HepG2 (cell line): ENCODE data around the gene NRN1L. TPM values are rescaled to one million over a fixed set of nuclear protein-coding genes. Genes with fewer than 3 reads are reported as not detected.

ENCODE experiments used
- HCFC1 ChIP-seq: fragments of 150-350 bp; IDR thresholded peaks from 2 replicates; pipeline ENCODE4 v1.6.1; 2014; ENCODE audit warnings: low read depth, low read length
- HNRNPL ChIP-seq: fragments of 200-400 bp; formaldehyde crosslinking; IDR thresholded peaks from 2 replicates; pipeline ENCODE4 v1.6.1; 2017; ENCODE audit warnings: mild to moderate bottlenecking, low read depth, low read length
- IKZF1 ChIP-seq: fragments of 450-650 bp; IDR thresholded peaks from 2 replicates; pipeline ENCODE4 v1.7.1; 2016
- IRF9 ChIP-seq: sonication (generic); formaldehyde crosslinking; IDR thresholded peaks from 2 replicates; pipeline ENCODE4 v1.8.0; 2022; ENCODE audit warnings: missing genetic modification reagents, mild to moderate bottlenecking, borderline replicate concordance
- KLF6 ChIP-seq: IDR thresholded peaks from 2 replicates; pipeline ENCODE4 v1.8.0; 2016; ENCODE audit warnings: missing biosample characterization, missing genetic modification reagents
- NFIC ChIP-seq: IDR thresholded peaks from 2 replicates; pipeline ENCODE4 v1.6.1; 2012; ENCODE audit warnings: mild to moderate bottlenecking, low read length, inconsistent platforms
- NONO ChIP-seq, 2 experiments: fragments of 450-650 bp in 1 of 2; sonication (generic) in 1 of 2; formaldehyde crosslinking in 1 of 2; IDR thresholded peaks in 1 of 2; conservative IDR thresholded peaks in 1 of 2; 2 replicates each; pipeline versions ENCODE4 v1.6.1 to v1.8.0; 2017 to 2022; ENCODE audit warnings: mild to moderate bottlenecking in 1 of 2, missing genetic modification reagents in 1 of 2, moderate library complexity in 1 of 2
- RBAK ChIP-seq: sonication (generic); formaldehyde crosslinking; IDR thresholded peaks from 2 replicates; pipeline ENCODE4 v1.5.1; 2020; ENCODE audit warnings: mild to moderate bottlenecking, missing genetic modification reagents
- REL ChIP-seq: sonication (generic); formaldehyde crosslinking; conservative IDR thresholded peaks from 2 replicates; pipeline ENCODE4 v1.8.0; 2022; ENCODE audit warnings: mild to moderate bottlenecking, missing genetic modification reagents, moderate library complexity
- TGIF2 ChIP-seq: IDR thresholded peaks from 2 replicates; pipeline ENCODE4 v1.6.1; 2016; ENCODE audit warnings: control low read depth, missing compliant biosample characterization
- ZBTB38 ChIP-seq: sonication (generic); formaldehyde crosslinking; IDR thresholded peaks from 2 replicates; pipeline ENCODE4 v1.5.1; 2020; ENCODE audit warnings: mild to moderate bottlenecking, missing genetic modification reagents
- ZNF101 ChIP-seq: sonication (generic); formaldehyde crosslinking; IDR thresholded peaks from 2 replicates; pipeline ENCODE4 v1.4.0; 2020; ENCODE audit warnings: mild to moderate bottlenecking, low read depth, missing genetic modification reagents, borderline replicate concordance
- ZNF263 ChIP-seq: sonication (generic); formaldehyde crosslinking; IDR thresholded peaks from 2 replicates; pipeline ENCODE4 v1.4.0; 2020; ENCODE audit warnings: missing genetic modification reagents
- ZNF282 ChIP-seq: fragments of 450-650 bp; IDR thresholded peaks from 2 replicates; pipeline ENCODE4 v1.6.1; 2018; ENCODE audit not compliant: partially characterized antibody
- ZNF382 ChIP-seq: sonication (generic); formaldehyde crosslinking; IDR thresholded peaks from 2 replicates; pipeline ENCODE4 v1.5.0; 2020; ENCODE audit warnings: missing genetic modification reagents, mild to moderate bottlenecking, borderline replicate concordance
- ZNF569 ChIP-seq: sonication (generic); formaldehyde crosslinking; IDR thresholded peaks from 2 replicates; pipeline ENCODE4 v1.5.0; 2020; ENCODE audit warnings: mild to moderate bottlenecking, missing genetic modification reagents, moderate library complexity, borderline replicate concordance
- ZNF589 ChIP-seq: sonication (generic); formaldehyde crosslinking; conservative IDR thresholded peaks from 2 replicates; pipeline ENCODE4 v1.8.0; 2022; ENCODE audit warnings: mild to moderate bottlenecking, moderate library complexity, missing genetic modification reagents
- ZNF605 ChIP-seq: sonication (generic); formaldehyde crosslinking; IDR thresholded peaks from 2 replicates; pipeline ENCODE4 v1.8.0; 2022; ENCODE audit warnings: mild to moderate bottlenecking, missing genetic modification reagents
- ZSCAN5A ChIP-seq: sonication (generic); formaldehyde crosslinking; IDR thresholded peaks from 2 replicates; pipeline ENCODE4 v1.8.0; 2022; ENCODE audit warnings: mild to moderate bottlenecking, missing genetic modification reagents, borderline replicate concordance
- polyA plus RNA-seq, 8 experiments: library from polyadenylated mRNA; depleted of rRNA in 3 of 8; stranded (reverse) in 7 of 8; unstranded in 1 of 8; fragments of >200 nt; fragmentation: Illumina TruSeq in 4 of 8; extraction: Trizol in 4 of 8; gene quantifications; 2 replicates each; pipeline versions ENCODE4 v1.2.1 to v1.2.3, GENCODE V29; 2011 to 2016; ENCODE audit warnings: low read depth in 4 of 8, missing spikeins in 1 of 8, mixed read lengths in 1 of 8; ENCODE audit not compliant: insufficient read depth in 1 of 8
- total RNA-seq, 5 experiments: library from RNA; depleted of rRNA; stranded (reverse); fragments of >200 nt; fragmentation: Illumina TruSeq; extraction: Trizol; gene quantifications; 2 replicates each; pipeline ENCODE4 v1.2.3, GENCODE V29; 2016; ENCODE audit warnings: low read depth in 1 of 5
- TF ChIP-seq, protein P1 (sequence below): IDR thresholded peaks from 2 replicates; pipeline ENCODE4 v1.6.1; 2016; ENCODE audit warnings: control low read depth
- TF ChIP-seq, protein P2 (sequence below): sonication (generic); formaldehyde crosslinking; IDR thresholded peaks from 2 replicates; pipeline ENCODE4 v1.9.0; 2021; ENCODE audit warnings: mild to moderate bottlenecking, missing genetic modification reagents

NRN1L gene
- total and polyA plus RNA-seq, 2 of the 13 experiments (the other 11 are each of a cell fraction or from before 2014, with no cell fraction given) = 0.53 to 1.2 TPM

DNA sequence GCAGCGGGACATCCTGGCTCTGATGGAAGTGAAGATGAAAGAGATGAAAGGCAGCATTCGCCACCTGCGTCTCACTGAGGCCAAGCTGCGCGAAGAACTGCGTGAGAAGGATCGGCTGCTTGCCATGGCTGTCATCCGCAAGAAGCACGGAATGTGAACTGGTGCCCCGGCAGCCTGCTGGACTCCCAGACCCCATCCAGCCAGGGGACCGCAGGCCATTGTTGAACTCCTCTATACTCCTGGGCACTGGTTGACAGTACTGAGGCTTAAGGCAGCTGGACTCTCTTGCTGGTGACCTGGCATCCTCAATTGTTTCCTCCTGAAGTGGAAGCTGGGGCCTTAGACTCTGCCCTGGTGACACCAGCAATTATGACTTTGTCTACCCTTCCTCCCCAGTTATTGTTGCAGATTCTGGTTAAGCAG is 41.3 kb upstream of the NRN1L start (continued):
- TF ChIP-seq IRF9 (CRISPR knock-in tag) (no peak), ZNF263 (CRISPR knock-in tag) (0 out of 2 replicates have a peak, but pooled peaks have one; percentile 8), ZNF605 (CRISPR knock-in tag) (0 out of 2 replicates have a peak, but pooled peaks have one; percentile 1), IKZF1 (no peak), ZNF282 (no peak), ZBTB38 (CRISPR knock-in tag) (peak; percentile 11; the same call in 1 of the 2 replicates), NONO (IDR thresholded peaks at IDR 0.05) (no peak), NONO (CRISPR knock-in tag; conservative IDR thresholded peaks at IDR 0.05) (no peak), ZNF569 (CRISPR knock-in tag) (no peak), HNRNPL (no peak), ZSCAN5A (no peak), TGIF2 (CRISPR knock-in tag) (0 out of 2 replicates have a peak, but pooled peaks have one; percentile 2), ZNF101 (CRISPR knock-in tag) (no peak), ZNF382 (no peak), HCFC1 (no peak), ZNF589 (CRISPR knock-in tag) (peak; percentile 0; the same call in 1 of the 2 replicates), RBAK (CRISPR knock-in tag) (no peak; the same call in 1 of the 2 replicates), NFIC (no peak), REL (CRISPR knock-in tag) (no peak; the same call in 1 of the 2 replicates), KLF6 (no peak)
- TF ChIP-seq, protein P1, sequence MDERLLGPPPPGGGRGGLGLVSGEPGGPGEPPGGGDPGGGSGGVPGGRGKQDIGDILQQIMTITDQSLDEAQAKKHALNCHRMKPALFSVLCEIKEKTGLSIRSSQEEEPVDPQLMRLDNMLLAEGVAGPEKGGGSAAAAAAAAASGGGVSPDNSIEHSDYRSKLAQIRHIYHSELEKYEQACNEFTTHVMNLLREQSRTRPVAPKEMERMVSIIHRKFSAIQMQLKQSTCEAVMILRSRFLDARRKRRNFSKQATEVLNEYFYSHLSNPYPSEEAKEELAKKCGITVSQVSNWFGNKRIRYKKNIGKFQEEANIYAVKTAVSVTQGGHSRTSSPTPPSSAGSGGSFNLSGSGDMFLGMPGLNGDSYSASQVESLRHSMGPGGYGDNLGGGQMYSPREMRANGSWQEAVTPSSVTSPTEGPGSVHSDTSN (CRISPR knock-in tag) = no peak
- TF ChIP-seq, protein P2, sequence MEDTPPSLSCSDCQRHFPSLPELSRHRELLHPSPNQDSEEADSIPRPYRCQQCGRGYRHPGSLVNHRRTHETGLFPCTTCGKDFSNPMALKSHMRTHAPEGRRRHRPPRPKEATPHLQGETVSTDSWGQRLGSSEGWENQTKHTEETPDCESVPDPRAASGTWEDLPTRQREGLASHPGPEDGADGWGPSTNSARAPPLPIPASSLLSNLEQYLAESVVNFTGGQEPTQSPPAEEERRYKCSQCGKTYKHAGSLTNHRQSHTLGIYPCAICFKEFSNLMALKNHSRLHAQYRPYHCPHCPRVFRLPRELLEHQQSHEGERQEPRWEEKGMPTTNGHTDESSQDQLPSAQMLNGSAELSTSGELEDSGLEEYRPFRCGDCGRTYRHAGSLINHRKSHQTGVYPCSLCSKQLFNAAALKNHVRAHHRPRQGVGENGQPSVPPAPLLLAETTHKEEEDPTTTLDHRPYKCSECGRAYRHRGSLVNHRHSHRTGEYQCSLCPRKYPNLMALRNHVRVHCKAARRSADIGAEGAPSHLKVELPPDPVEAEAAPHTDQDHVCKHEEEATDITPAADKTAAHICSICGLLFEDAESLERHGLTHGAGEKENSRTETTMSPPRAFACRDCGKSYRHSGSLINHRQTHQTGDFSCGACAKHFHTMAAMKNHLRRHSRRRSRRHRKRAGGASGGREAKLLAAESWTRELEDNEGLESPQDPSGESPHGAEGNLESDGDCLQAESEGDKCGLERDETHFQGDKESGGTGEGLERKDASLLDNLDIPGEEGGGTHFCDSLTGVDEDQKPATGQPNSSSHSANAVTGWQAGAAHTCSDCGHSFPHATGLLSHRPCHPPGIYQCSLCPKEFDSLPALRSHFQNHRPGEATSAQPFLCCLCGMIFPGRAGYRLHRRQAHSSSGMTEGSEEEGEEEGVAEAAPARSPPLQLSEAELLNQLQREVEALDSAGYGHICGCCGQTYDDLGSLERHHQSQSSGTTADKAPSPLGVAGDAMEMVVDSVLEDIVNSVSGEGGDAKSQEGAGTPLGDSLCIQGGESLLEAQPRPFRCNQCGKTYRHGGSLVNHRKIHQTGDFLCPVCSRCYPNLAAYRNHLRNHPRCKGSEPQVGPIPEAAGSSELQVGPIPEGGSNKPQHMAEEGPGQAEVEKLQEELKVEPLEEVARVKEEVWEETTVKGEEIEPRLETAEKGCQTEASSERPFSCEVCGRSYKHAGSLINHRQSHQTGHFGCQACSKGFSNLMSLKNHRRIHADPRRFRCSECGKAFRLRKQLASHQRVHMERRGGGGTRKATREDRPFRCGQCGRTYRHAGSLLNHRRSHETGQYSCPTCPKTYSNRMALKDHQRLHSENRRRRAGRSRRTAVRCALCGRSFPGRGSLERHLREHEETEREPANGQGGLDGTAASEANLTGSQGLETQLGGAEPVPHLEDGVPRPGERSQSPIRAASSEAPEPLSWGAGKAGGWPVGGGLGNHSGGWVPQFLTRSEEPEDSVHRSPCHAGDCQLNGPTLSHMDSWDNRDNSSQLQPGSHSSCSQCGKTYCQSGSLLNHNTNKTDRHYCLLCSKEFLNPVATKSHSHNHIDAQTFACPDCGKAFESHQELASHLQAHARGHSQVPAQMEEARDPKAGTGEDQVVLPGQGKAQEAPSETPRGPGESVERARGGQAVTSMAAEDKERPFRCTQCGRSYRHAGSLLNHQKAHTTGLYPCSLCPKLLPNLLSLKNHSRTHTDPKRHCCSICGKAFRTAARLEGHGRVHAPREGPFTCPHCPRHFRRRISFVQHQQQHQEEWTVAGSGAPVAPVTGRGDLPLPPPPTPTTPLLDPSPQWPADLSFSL (CRISPR knock-in tag) = no peak
